T-helper 22 cell (primary cell): Measurements from ENCODE around the gene PHF2.

Experiments used
- DNase-seq: peaks from one replicate; pipeline ENCODE4 v3.0.0-alpha.2; 2020; ENCODE audit warnings: low read depth

PHF2 gene

DNA sequence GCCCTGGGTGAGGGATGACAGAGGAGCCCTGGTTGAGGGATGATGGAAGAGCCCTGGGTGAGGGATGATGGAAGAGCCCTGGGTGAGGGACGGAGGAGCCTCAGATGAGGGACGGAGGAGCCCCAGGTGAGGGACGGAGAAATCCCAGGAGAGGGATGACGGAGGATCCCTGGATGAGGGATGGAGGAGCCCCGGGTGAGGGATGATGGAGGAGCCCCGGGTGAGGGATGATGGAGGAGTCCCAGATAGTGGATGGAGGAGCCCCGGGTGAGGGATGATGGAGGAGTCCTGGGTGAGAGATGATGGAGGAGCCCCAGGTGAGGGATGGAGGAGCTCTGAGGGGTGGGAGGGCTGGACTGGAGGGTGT is 10.9 kb downstream of the PHF2 start:
- no peak for DNase-seq

DNA sequence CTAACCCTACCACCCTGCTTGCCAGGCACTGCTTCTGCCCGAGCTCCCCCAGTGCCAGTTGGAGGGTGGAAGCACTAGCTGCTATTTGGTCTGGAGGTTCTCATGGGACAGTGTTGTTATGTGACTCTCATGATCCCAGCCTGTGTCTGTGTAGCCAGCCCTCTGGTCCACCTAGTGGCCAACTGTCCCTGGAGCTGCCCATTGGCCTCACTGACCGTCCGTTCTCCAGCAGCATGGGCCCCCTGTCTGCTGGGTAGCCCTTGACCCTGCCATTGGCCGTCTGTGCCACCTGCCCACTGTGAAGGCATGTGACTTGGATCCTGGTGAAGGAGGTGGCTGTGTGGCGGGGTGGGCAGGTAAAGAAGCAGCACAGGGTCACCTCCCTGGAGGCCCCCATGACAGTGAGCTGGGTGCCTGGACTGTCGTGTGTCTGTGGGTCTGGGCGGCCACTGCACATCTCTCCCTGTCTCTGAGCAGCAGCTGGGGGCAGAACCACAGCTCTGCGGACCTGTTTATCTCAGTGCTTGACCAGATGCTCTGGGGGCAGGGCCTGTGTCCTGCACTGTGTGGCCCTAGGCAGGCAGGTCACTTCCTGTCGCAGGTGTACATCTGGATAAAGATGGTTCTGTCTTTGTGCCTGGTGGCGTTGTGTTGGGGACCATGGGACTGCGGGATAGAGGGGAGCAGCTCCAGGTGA is 11.4 kb downstream of the PHF2 start:
- no peak for DNase-seq

DNA sequence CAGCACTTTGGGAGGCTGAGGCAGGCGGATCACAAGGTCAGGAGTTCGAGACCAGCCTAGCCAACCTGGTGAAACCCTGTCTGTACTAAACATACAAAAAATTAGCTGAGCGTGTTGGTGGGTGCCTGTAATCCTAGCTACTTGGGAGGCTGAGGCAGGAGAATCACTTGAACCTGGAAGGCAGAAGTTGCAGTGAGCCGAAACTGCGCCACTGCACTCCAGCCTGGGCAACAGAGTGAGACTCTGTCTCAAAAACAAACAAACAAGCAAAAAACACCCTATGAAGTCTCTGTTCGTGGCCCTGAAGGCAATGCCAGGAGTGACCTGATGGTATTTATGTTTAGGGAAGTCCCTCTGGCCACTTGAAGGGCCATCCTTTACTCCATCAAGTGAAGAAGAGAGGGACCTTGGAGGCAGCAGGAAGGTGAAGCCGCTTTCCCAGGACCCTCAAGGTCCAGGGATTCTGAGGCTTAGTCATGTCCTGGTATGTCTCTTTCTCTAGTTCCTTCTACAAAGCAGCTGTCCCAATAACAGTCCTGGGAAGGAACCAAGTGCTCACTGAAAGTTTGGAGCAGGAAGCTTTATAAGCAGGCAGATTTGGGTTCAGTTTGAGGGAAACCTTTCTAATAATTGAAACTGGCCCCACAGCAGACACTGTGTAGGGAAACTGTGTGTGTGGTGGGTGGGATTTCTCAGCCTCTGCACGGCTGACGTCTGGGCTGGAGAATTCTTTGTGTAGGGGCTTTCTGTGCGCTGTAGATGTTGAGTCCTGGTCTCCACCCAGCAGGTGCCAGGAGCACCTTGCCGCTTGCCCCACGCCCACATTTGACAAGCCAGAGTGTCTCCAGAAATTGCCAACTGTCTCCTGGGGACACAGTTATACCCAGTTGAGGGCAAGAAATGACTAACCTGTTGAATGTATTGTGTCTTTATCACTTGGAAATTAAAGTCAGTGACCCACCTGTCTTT is 12.5 kb downstream of the PHF2 start:
- DNase-seq, result no peak

GRCh38 chr9:93589688-93590087 is 13.3 kb downstream of the PHF2 start:
- DNase-seq, result no peak

GRCh38 chr9:93590609-93591234 is 14.3 kb downstream of the PHF2 start:
- DNase-seq, result no peak

- no peak for DNase-seq
These were observed 15.1 kb downstream of the PHF2 start for GRCh38 chr9:93591301-93592007.

GRCh38 chr9:93592008-93592642 is 15.7 kb downstream of the PHF2 start:
- no peak for DNase-seq

GRCh38 chr9:93592643-93593021 is 16.2 kb downstream of the PHF2 start:
- no peak for DNase-seq

- no peak for DNase-seq
These were observed 16.8 kb downstream of the PHF2 start for GRCh38 chr9:93593144-93593658.

DNA sequence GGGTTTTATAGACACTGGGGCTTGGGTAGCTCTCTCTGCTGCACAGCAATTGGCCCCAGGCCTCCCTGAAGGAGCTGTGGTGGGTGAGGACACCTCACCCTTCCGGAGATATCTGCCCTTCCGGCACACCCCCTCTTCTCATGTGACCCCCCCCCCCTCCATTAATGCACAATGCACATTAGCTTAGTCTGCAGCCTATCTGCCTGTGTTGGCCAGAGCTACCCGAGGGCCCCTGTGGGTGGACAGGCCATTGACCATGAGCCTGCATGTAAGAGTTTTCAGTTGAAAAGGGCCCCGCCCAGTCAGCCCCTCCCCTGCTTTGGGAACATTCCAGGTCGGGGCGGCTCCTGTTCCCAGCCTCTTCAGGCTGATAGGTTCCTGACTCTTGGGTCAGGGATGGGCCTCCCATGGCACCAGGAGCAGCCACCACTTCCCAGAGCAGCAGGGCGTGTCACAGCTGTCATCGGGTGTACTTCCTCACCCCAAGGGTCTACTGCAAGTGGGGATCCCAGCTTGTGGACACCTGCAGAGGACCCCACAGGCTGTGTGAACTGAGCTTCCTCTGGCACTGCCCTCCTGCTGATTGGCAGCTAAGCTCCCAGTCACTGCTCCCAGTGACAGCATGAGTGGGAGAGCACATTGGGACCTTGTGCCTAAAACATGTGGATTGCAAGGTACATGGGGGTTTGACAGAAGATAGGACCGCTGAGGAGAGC is 17.8 kb downstream of the PHF2 start:
- no peak for DNase-seq

DNA sequence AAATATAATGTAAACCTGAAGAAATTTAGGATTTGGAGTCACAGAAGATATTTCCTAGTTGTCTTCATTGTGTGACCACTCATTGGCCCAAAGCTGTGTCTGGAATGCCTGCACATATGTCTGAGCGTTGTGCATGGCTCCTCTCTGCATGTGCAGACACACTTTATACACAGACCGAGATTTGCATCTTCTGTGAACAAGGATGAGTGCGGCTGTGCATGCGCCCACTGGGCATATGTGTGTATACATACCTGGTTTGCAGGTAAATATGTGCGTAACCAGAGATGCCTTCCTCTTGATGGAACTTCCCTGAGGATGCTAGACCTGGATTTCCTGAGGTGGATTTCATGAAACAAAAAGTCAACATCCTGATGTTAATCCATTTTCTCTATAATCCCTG is 19.1 kb downstream of the PHF2 start:
- no peak for DNase-seq

DNA sequence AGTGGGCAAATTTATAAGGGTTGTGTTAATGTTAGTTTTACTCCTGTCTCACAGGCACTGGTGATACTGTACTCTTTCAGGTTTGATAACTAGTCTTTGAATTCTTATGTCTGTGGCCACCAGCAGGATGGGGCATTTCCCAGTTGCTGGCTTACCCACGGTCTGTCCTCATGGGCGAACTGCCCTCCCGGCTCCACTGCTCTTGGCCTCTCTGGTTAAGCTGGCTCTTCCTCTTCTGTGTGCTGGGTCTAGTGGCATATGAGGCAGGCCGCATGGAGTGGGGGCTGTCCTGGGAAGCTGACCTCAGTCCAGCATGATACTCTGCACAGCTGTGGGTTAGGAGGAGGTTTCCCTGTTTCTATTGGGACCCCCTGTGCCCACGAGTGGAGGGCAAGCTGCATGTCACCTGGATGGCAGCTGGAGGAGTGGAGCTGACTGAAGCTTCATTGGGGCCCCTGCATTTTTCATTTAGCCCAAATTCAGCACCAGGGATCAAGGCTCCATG is 19.5 kb downstream of the PHF2 start:
- no peak for DNase-seq

DNA sequence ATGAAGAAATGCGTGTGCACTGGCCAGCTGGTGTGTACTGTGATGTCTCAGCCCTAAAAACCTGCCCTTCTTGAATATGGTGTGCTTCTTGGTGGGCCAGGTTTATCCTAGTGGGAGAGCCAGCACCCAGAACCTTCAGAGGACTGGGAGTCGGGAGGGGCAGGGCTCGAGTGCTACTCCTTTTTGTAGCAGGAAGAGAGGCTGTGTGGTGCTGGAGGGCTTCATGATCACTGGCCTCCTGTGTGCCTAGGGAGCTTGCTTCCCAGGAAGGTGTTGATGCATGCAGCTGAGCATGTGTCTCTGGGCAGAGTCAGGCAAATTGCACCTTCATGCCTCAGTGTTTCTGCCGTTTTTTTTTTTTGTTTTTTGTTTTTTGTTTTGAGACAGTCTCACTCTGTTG is 20.0 kb downstream of the PHF2 start:
- DNase-seq, result no peak

DNA sequence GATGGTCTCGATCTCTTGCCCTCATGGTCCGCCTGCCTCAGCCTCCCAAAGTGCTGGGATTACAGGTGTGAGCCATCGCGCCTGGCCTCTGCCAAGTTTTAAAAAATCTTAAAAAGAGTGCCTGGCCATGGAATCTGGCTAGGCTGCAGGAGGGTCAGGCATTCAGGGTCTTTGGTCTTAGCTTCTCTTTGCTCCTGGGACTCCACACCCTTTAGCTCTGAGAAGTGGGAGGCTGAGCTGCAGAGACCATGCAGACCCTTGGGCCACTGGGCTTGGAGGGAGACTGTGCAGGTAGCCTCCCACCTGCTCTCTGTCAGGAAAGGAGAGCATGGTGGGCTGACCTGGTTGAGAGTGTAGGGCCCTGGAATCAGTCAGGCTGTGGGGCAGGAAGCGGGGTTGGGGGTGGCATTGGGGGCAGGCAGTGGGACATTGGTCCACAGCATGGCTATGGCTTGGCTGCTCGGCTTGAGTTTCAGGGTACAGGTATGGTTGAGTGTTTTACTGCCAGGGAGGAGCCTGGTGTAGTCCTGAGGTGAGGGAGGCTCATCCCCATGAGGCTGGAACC is 20.8 kb downstream of the PHF2 start:
- DNase-seq, result no peak

DNA sequence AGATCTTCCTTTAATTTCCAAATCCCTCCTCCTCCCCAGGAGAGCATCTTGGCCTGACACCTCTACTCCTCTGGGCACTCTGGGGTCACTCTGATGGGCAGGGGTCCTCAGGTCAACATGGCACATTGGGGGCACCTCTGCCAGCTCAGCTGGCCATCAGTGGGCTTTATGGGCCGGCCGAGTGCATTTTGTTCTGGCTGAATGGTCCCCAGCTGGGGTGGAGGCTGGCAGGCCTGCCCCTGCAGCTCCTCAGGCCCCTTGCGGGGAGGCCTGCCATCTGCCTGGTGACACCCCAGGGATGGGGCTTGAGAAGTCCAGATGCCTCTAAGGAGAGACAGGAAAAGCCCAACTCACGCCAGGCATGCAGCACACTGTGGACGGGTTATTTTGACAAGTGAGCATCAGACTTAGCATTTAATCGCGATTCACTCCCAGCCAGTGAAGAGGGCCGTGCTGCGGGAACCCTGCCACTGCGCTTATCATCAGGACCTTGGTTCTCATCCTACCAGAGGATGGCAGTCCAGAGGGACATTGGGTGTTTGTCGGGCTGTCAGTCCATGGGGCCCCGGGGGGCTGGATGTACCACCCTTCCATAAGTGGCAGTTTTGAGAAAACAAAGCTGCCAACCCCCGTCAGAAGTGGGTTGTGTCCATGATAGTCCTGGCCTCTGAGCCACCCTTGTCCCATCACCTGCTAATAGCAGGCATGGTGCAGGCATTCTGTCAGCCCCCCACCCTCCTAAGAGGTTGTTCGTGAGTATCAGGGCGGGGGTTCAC is 21.7 kb downstream of the PHF2 start:
- no peak for DNase-seq

DNA sequence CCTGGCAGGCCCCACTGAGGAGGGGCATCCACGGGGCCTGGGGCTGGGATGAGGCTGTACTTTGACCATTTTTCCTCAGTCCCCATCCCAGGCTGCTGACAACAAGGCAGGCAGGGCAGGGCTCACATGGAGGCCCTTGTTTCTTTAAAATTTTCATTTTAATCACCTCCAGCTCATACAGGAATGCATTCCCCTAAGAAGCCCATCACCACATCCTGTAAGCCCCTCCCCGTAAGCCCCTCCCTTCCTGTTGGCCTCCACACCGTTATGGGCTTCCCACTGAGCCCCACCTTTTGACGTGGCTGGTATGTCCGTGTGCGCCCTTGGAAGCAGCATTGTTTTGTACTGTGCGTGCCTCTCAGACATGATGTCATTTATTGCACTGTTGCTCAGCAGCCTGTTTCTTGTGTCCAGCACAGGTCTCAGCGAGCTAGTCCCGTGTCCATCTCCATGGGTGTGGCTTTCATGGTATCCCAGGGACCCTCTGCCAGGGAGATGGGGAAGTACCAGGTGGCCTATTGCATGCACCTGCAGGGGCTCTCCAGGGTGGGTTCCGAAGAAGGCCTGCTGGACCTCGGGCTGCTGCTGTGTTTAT is 22.4 kb downstream of the PHF2 start:
- DNase-seq, result no peak

- no peak for DNase-seq
These were observed 23.4 kb downstream of the PHF2 start for GRCh38 chr9:93599571-93600403.

DNA sequence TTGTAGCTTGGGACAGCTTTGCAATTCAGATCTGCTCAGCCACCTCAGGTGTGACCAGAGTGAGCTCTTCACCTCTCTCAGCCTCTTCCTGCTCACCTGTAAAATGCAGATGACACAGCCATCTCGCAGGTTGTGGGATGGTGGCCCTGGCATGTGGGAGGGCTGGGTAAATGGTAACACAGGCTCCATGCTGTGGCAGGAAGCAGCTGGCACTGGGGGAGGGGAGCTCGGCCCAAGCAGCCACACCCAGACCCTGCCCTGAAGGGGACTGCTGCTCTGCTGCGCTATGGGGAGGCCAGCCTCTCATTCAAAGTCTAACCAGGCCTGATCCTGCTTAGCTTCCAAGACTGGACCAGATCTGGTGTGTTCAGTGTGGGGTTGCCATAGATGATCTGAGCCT is 24.1 kb downstream of the PHF2 start:
- DNase-seq, result no peak
